Measurements from ENCODE around the gene EXOC2. TPM values are rescaled to one million over a fixed set of nuclear protein-coding genes. Genes with fewer than 3 reads are reported as not detected.

EXOC2 gene
- total and polyA plus RNA-seq, 2 of the 13 experiments (the other 11 are each of a cell fraction or from before 2014, with no cell fraction given), result 12.6 to 22.9 TPM

DNA sequence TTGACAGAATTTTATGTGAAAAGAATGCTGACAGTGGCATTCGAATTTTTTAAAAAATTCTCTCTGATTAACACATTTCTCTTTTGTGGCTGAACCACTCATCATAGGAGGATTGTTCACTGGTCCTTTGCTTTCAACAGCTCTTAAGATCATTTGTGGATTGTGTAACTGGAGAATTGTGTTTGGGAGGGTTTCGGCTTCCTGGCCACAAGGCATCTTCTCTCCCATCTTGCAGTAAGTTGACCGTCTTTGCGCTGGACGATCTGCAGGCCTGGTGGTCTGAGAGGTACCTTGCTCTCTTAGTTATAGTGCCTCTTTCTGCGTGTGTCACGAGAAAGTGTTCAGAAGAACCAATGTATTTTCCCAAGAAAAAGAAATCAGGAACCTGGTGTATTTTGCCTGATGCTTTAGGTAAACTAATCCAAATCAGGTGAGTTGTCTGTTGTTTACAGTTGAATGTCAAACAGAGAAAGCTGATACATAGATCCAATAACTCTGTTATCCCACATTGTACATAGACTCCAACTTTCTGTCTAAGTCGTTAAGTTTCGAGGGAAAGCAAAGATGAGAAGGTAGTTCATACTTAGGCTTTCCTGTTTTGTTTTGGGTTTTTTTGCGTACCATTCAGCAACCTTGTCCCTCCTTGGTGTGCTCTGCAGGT, 14.8 kb upstream of the EXOC2 start:
- no peak for DNase-seq (ENCODE audit: low spot score)
- no peak for ATAC-seq
- peaks cover 13% of the 10 kb centered on the region; the same call in 1 of the 2 replicates for H3K4me1 ChIP-seq (ENCODE audit: insufficient read depth, low read length)
- no peaks in the 10 kb centered on the region for H3K9me3 ChIP-seq (ENCODE audit: low read length)
- H3K36me3 ChIP-seq (replicated peaks in 1 of 2; ENCODE audit: control insufficient read depth in 1 of 2, insufficient read depth in 2 of 2, low read length in 2 of 2), result no peaks in the 10 kb centered on the region
- peaks cover 0 to 45% of the 10 kb centered on the region in 2 experiments; a peak in 4 of 5 replicates for H3K27me3 ChIP-seq (ENCODE audit: control insufficient read depth in 1 of 2, insufficient read depth in 2 of 2, low read length in 2 of 2)
- POLR2A ChIA-PET, result no interaction called here
- FAIRE-seq, result no peak
- in situ Hi-C loops (cut with HindIII; ENCODE audit: extremely low pct_ligation_motif_present, low pct_unique_long_range_greater_than_20kb) (no loop called here), intact Hi-C loops (cut with micrococcal nuclease; ENCODE audit: unreplicated experiment) (no loop called here)
- no peak overlapping the region for H3K4me2 ChIP-seq (ENCODE audit: low read depth, low read length)
- no peak overlapping the region for H2AFZ ChIP-seq (ENCODE audit: low read length)
- no peaks in the 10 kb centered on the region for H4K20me1 ChIP-seq (ENCODE audit: insufficient read depth, low read length)
- no peaks in the 10 kb centered on the region for H3K79me2 ChIP-seq (ENCODE audit: insufficient read depth, low read length)
- no peak overlapping the region for H3K9ac ChIP-seq (ENCODE audit: insufficient read depth, low read depth, low read length)
- 50% methylated on average over 10 of the region's 10 CpGs for WGBS (ENCODE audit: low lambda C conversion rate)
- H3K4me3 ChIP-seq (replicated peaks in 1 of 3; ENCODE audit: insufficient read depth in 1 of 3, low read depth in 2 of 3, low read length in 3 of 3), result no peak overlapping the region
- no peak overlapping the region for H3K27ac ChIP-seq (ENCODE audit: extremely low read length, insufficient read depth, low read length)
- CTCF ChIA-PET (ENCODE audit: low intra/inter-chr PET ratio, low total read pairs), result no interaction called here
- BruUV-seq (replicated peaks), result no TSS peak
- peak in 1 of 2 experiments; percentile 44; a peak in 1 of 4 replicates for TF ChIP-seq MAFK (conservative IDR thresholded peaks at IDR 0.05 in 1 of 2, IDR thresholded peaks at IDR 0.05 in 1 of 2; ENCODE audit: low read length in 2 of 2)
- TF ChIP-seq MLLT10 (CRISPR knock-in tag; IDR thresholded peaks at IDR 0.05), result no peak
- 0 out of 2 replicates have a peak, but pooled peaks have one; percentile 3 for TF ChIP-seq MAFF (IDR thresholded peaks at IDR 0.05; ENCODE audit: low read depth, low read length)

- CTCF ChIA-PET (ENCODE audit: low intra/inter-chr PET ratio, low total read pairs), result no interaction called here
Observed at GRCh38 chr6:706819-707381, 14.0 kb upstream of the EXOC2 start.

More at GRCh38 chr6:706819-707381, 14.0 kb upstream of the EXOC2 start:
- intact Hi-C loops (cut with micrococcal nuclease; ENCODE audit: unreplicated experiment), result no loop called here
- no peaks in the 10 kb centered on the region for H3K79me2 ChIP-seq (ENCODE audit: insufficient read depth, low read length)
- TF ChIP-seq MNT (IDR thresholded peaks at IDR 0.05) (peak; percentile 94), KDM2A (CRISPR knock-in tag; IDR thresholded peaks at IDR 0.05; ENCODE audit: borderline replicate concordance, low read depth) (no peak)
- H3K4me1 ChIP-seq (ENCODE audit: insufficient read depth, low read length), result peaks cover 13% of the 10 kb centered on the region; the same call in 1 of the 2 replicates
- 48% methylated on average over 8 of the region's 8 CpGs for WGBS (ENCODE audit: low lambda C conversion rate)
- BruUV-seq (replicated peaks), result no TSS peak
- in situ Hi-C loops (cut with HindIII; ENCODE audit: extremely low pct_ligation_motif_present, low pct_unique_long_range_greater_than_20kb), result no loop called here
- H3K27me3 ChIP-seq (ENCODE audit: control insufficient read depth in 1 of 2, insufficient read depth in 2 of 2, low read length in 2 of 2), result peaks cover 0 to 46% of the 10 kb centered on the region in 2 experiments; a peak in 4 of 5 replicates
- H3K9me3 ChIP-seq (ENCODE audit: low read length), result no peaks in the 10 kb centered on the region
- no peak overlapping the region for H3K4me3 ChIP-seq (replicated peaks in 1 of 3; ENCODE audit: insufficient read depth in 1 of 3, low read depth in 2 of 3, low read length in 3 of 3)
- no peak for DNase-seq (ENCODE audit: low spot score)
- no peak for FAIRE-seq
- no peak overlapping the region for H3K4me2 ChIP-seq (ENCODE audit: low read depth, low read length)
- no peaks in the 10 kb centered on the region for H3K36me3 ChIP-seq (replicated peaks in 1 of 2; ENCODE audit: control insufficient read depth in 1 of 2, insufficient read depth in 2 of 2, low read length in 2 of 2)
- POLR2A ChIA-PET, result no interaction called here
- H2AFZ ChIP-seq (ENCODE audit: low read length), result no peak overlapping the region
- no peaks in the 10 kb centered on the region for H4K20me1 ChIP-seq (ENCODE audit: insufficient read depth, low read length)
- H3K27ac ChIP-seq (ENCODE audit: extremely low read length, insufficient read depth, low read length), result no peak overlapping the region
- no peak overlapping the region for H3K9ac ChIP-seq (ENCODE audit: insufficient read depth, low read depth, low read length)
- ATAC-seq, result no peak

All from HepG2 (cell line).